HepG2 (cell line): ENCODE results near the gene TXN. TPM values are rescaled to one million over a fixed set of nuclear protein-coding genes. Genes with fewer than 3 reads are reported as not detected.
A peak's percentile ranks its signal among the peaks of the same experiment; 100 is the strongest.

Experiments used
- AGO1 ChIP-seq: fragments of 200-400 bp; formaldehyde crosslinking; IDR thresholded peaks from 2 replicates; pipeline ENCODE4 v1.6.1; 2017; ENCODE audit warnings: mild to moderate bottlenecking, low read depth, low read length, moderate library complexity; ENCODE audit not compliant: poor library complexity, severe bottlenecking
- ARID4A ChIP-seq: sonication (generic); formaldehyde crosslinking; IDR thresholded peaks from 2 replicates; pipeline ENCODE4 v1.5.0; 2020; ENCODE audit warnings: mild to moderate bottlenecking, missing genetic modification reagents, borderline replicate concordance
- FOXA1 ChIP-seq, 2 experiments: fragments of 450-650 bp in 1 of 2; sonication (generic) in 1 of 2; formaldehyde crosslinking in 1 of 2; IDR thresholded peaks; 2 replicates each; pipeline versions ENCODE4 v1.4.0 to v1.6.1; 2016 to 2020; ENCODE audit warnings: missing genetic modification reagents in 1 of 2
- FUBP1 ChIP-seq: sonication (generic); formaldehyde crosslinking; IDR thresholded peaks from 2 replicates; pipeline ENCODE4 v1.5.1; 2020; ENCODE audit warnings: missing genetic modification reagents, mild to moderate bottlenecking, borderline replicate concordance
- HINFP ChIP-seq: sonication (generic); formaldehyde crosslinking; IDR thresholded peaks from 2 replicates; pipeline ENCODE4 v1.4.0; 2020; ENCODE audit warnings: low read depth, mild to moderate bottlenecking, missing genetic modification reagents
- KDM5B ChIP-seq: sonication (generic); formaldehyde crosslinking; IDR thresholded peaks from 2 replicates; pipeline ENCODE4 v1.4.0; 2020; ENCODE audit warnings: missing genetic modification reagents, mild to moderate bottlenecking, borderline replicate concordance
- MED8 ChIP-seq: sonication (generic); formaldehyde crosslinking; IDR thresholded peaks from 2 replicates; pipeline ENCODE4 v1.8.1; 2023; ENCODE audit warnings: mild to moderate bottlenecking, missing genetic modification reagents; ENCODE audit not compliant: insufficient replicate concordance
- MTA1 ChIP-seq: sonication (generic); formaldehyde crosslinking; IDR thresholded peaks from 2 replicates; pipeline ENCODE4 v1.4.0; 2020; ENCODE audit warnings: missing genetic modification reagents, mild to moderate bottlenecking, borderline replicate concordance
- PAXIP1 ChIP-seq: sonication (generic); formaldehyde crosslinking; conservative IDR thresholded peaks from 2 replicates; pipeline ENCODE4 v1.4.0; 2020; ENCODE audit warnings: mild to moderate bottlenecking, missing genetic modification reagents, moderate library complexity
- SKI ChIP-seq: fragments of 450-650 bp; IDR thresholded peaks from one replicate; pipeline ENCODE4 v1.6.1; 2018; ENCODE audit warnings: mild to moderate bottlenecking; ENCODE audit not compliant: partially characterized antibody
- SNAPC5 ChIP-seq: sonication (generic); formaldehyde crosslinking; IDR thresholded peaks from 2 replicates; pipeline ENCODE4 v1.8.1; 2023; ENCODE audit warnings: mild to moderate bottlenecking, missing genetic modification reagents, borderline replicate concordance
- SP5 ChIP-seq: IDR thresholded peaks from 2 replicates; pipeline ENCODE4 v1.6.1; 2016; ENCODE audit warnings: low read depth, borderline replicate concordance
- ZNF12 ChIP-seq: sonication (generic); formaldehyde crosslinking; IDR thresholded peaks from 2 replicates; pipeline ENCODE4 v1.5.0; 2020; ENCODE audit warnings: missing genetic modification reagents
- ZNF567 ChIP-seq: sonication (generic); formaldehyde crosslinking; IDR thresholded peaks from 2 replicates; pipeline ENCODE4 v1.8.1; 2023; ENCODE audit warnings: mild to moderate bottlenecking, missing genetic modification reagents, borderline replicate concordance
- ZNF790 ChIP-seq: sonication (generic); formaldehyde crosslinking; IDR thresholded peaks from 2 replicates; pipeline ENCODE4 v1.8.0; 2022; ENCODE audit warnings: missing genetic modification reagents, mild to moderate bottlenecking, borderline replicate concordance
- polyA plus RNA-seq, 8 experiments: library from polyadenylated mRNA; depleted of rRNA in 3 of 8; stranded (reverse) in 7 of 8; unstranded in 1 of 8; fragments of >200 nt; fragmentation: Illumina TruSeq in 4 of 8; extraction: Trizol in 4 of 8; gene quantifications; 2 replicates each; pipeline versions ENCODE4 v1.2.1 to v1.2.3, GENCODE V29; 2011 to 2016; ENCODE audit warnings: low read depth in 4 of 8, missing spikeins in 1 of 8, mixed read lengths in 1 of 8; ENCODE audit not compliant: insufficient read depth in 1 of 8
- total RNA-seq, 5 experiments: library from RNA; depleted of rRNA; stranded (reverse); fragments of >200 nt; fragmentation: Illumina TruSeq; extraction: Trizol; gene quantifications; 2 replicates each; pipeline ENCODE4 v1.2.3, GENCODE V29; 2016; ENCODE audit warnings: low read depth in 1 of 5

The TXN gene
- total and polyA plus RNA-seq, 2 of the 13 experiments (the other 11 are each of a cell fraction or from before 2014, with no cell fraction given), result 364 to 470 TPM

GRCh38 chr9:110256380-110257096 lies at the start of gene TXN (continued):
- no peak for TF ChIP-seq FOXA1 (IDR thresholded peaks at IDR 0.05)
- TF ChIP-seq FOXA1 (CRISPR knock-in tag; IDR thresholded peaks at IDR 0.05), result no peak
- 0 out of 2 replicates have a peak, but pooled peaks have one; percentile 30 for TF ChIP-seq HINFP (CRISPR knock-in tag)
- peak; percentile 23 for TF ChIP-seq MED8
- peak; percentile 27 for TF ChIP-seq SKI
- no peak; the same call in 1 of the 2 replicates for TF ChIP-seq MTA1
- peak; percentile 78 for TF ChIP-seq ARID4A (CRISPR knock-in tag)
- no peak for TF ChIP-seq SNAPC5 (CRISPR knock-in tag)
- peak; percentile 23; the same call in 1 of the 2 replicates for TF ChIP-seq PAXIP1 (CRISPR knock-in tag)
- TF ChIP-seq FUBP1 (CRISPR knock-in tag), result no peak
- TF ChIP-seq SP5 (CRISPR knock-in tag), result peak; percentile 61
- TF ChIP-seq ZNF567 (CRISPR knock-in tag), result no peak
- peak; percentile 58; the same call in 1 of the 2 replicates for TF ChIP-seq ZNF12 (CRISPR knock-in tag)
- TF ChIP-seq KDM5B (CRISPR knock-in tag), result no peak; the same call in 1 of the 2 replicates
- TF ChIP-seq ZNF790, result peak; percentile 81
- no peak for TF ChIP-seq AGO1
